Gastrocnemius medialis (tissue), 4 donors: ENCODE data around the gene LHFPL4.

Source experiments
- POLR2A ChIP-seq, 2 donors: fragments of 450-650 bp; IDR thresholded peaks; one replicate each; pipeline ENCODE4 v1.6.1; 2017; ENCODE audit warnings: antibody characterized with exemption in 2 of 2, mild to moderate bottlenecking in 2 of 2, moderate library complexity in 2 of 2
- TF ChIP-seq, protein P1 (sequence below), 5 experiments: fragments of 450-650 bp in 3 of 5; fragments of 200-600 bp in 2 of 5; sonication (generic) in 2 of 5; IDR thresholded peaks in 4 of 5; conservative IDR thresholded peaks in 1 of 5; 1 replicate in 4 of 5; 2 replicates in 1 of 5; pipeline ENCODE4 v1.5.1; 2016 to 2019; ENCODE audit warnings: antibody characterized with exemption in 5 of 5, mild to moderate bottlenecking in 3 of 5, moderate library complexity in 3 of 5

DNA sequence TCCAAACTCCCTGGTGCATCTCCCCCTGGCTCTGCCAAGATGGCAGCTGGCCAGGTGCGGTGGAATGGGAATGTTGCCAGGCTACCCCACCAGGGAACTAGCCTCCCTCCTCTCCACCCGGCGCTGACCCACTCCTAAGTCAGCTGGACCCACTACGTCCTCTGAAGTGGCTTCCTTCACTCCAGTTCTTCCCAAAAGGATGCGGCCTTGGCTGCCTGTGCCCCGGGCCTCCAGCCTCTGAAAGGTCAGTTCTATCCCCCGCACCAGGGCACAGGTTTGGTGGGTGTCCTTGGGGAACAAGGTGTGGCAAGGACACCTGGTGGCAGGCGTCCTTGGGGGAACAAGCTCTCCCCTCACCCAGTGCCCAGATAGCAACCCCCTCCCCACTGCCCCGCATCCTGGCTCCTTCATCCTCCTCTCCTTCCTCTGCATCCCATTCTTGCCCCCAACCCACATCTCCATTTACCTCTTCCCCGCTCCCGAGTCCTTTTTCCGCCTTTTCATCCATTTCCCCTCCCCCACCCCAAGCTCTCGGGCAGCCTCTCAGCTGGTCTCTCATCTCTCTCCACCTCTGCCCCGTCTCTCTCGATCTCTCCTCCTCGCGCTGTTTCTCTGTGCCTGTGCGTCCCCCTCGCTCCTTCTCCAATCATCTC lies 54.0 kb downstream of the LHFPL4 start:
- TF ChIP-seq, protein P1, sequence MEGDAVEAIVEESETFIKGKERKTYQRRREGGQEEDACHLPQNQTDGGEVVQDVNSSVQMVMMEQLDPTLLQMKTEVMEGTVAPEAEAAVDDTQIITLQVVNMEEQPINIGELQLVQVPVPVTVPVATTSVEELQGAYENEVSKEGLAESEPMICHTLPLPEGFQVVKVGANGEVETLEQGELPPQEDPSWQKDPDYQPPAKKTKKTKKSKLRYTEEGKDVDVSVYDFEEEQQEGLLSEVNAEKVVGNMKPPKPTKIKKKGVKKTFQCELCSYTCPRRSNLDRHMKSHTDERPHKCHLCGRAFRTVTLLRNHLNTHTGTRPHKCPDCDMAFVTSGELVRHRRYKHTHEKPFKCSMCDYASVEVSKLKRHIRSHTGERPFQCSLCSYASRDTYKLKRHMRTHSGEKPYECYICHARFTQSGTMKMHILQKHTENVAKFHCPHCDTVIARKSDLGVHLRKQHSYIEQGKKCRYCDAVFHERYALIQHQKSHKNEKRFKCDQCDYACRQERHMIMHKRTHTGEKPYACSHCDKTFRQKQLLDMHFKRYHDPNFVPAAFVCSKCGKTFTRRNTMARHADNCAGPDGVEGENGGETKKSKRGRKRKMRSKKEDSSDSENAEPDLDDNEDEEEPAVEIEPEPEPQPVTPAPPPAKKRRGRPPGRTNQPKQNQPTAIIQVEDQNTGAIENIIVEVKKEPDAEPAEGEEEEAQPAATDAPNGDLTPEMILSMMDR (IDR thresholded peaks at IDR 0.05 in 4 of 5, conservative IDR thresholded peaks at IDR 0.05 in 1 of 5) = no peak
- no peak for TF ChIP-seq POLR2A (IDR thresholded peaks at IDR 0.05)
